Stimulated activated CD4-positive, alpha-beta T cell treated with anti-CD3 and anti-CD28 coated beads, TNF-alpha, amount 100 ng/mL, for 4 hours (primary cell): ENCODE results near the gene AKAP8L.
"Not testable (repeated sequence)": the region's sequence is repeated elsewhere in the genome, so short reads cannot be mapped to it uniquely, and the experiment has no call there.

ENCODE experiments used
- DNase-seq, 3 experiments: peaks; one replicate each; pipeline ENCODE4 v3.0.0-alpha.2; 2020; ENCODE audit warnings: low read depth in 3 of 3

The AKAP8L gene

GRCh38 chr19:15357906-15358305, 60.9 kb downstream of the AKAP8L start:
- no peak for DNase-seq

GRCh38 chr19:15354566-15355296, 64.1 kb downstream of the AKAP8L start:
- no peak for DNase-seq

- no peak for DNase-seq
These were observed 64.9 kb downstream of the AKAP8L start for GRCh38 chr19:15353908-15354307.

- not testable (repeated sequence) for DNase-seq
These were observed 66.3 kb downstream of the AKAP8L start for GRCh38 chr19:15352535-15352934.

GRCh38 chr19:15341328-15341727, 77.5 kb downstream of the AKAP8L start:
- DNase-seq: not testable (repeated sequence)

GRCh38 chr19:15340086-15340485, 78.7 kb downstream of the AKAP8L start:
- DNase-seq: no peak

- DNase-seq: no peak
These were observed 81.6 kb downstream of the AKAP8L start for GRCh38 chr19:15337202-15337601.

GRCh38 chr19:15335992-15336391, 82.8 kb downstream of the AKAP8L start:
- DNase-seq: not testable (repeated sequence)

- DNase-seq: peak; percentile 59 to 67 (median 64)
These were observed 86.3 kb downstream of the AKAP8L start, which contains the start of gene BRD4 for GRCh38 chr19:15332311-15332996. TSS of gene BRD4 (minus strand) at chr19:15332539. CDS start at chr19:15273099, 59,440 bp downstream.

GRCh38 chr19:15331419-15332310, 87.1 kb downstream of the AKAP8L start:
- peak; percentile 45 to 63 (median 59) for DNase-seq

- DNase-seq: no peak
These were observed 87.9 kb downstream of the AKAP8L start for GRCh38 chr19:15330801-15331418.
